ENCODE measurements around the gene LINC00237.
A peak's percentile ranks its signal among the peaks of the same experiment; 100 is the strongest.

Gene LINC00237

DNA sequence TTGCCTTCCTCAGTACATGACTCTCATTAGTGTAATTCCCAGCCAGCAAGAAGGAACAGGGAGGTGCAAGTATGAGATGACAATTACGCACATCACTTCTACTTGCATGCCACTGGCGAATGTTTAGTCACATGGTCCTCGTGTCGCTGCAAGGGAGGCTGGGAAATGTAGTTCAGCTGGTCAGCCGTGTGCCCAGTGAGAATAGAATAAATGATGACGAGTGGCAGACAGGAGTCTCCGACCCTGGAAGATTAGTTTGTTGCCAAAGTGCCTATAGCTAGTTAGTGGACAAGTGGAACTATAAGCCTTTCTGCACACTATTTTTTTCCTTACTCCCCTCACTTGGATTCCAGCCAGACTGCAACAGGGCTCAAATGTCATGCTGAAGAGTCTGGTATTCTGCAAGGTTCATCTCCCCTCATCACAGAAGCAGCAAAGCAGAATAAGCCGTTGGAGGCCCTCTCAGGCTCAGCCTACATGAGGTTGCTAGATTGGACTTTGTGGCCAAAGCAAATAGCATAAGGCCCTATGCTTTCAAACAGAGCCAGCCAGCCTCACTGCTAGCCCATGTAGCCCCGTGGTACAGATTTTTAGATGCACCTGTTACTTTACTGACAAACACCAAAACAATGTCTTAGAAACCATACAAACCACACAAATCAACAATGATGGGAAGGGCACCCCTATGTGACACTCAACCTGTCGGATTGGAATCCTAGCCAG, 9.7 kb downstream of the LINC00237 start:
- no peak for DNase-seq

DNA sequence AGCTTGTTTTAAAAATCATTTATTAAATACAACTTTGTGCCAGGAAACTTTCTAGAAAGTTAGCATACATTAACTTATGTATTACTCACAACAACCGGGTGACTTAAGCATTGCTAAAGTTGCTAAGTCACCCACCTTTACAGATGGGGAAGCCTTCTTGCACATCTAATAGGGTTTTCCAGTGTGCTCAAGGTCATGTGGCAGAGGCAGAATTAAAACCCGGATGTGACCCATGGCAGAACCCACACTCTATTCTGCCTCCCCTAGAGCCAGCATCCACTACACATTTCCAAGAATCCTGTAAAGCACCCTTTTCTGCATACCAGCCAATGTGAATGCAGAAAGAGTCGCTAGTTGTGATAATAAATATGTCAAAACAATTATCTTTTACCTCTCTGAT, 13.4 kb downstream of the LINC00237 start:
- DNase-seq = no peak

DNA sequence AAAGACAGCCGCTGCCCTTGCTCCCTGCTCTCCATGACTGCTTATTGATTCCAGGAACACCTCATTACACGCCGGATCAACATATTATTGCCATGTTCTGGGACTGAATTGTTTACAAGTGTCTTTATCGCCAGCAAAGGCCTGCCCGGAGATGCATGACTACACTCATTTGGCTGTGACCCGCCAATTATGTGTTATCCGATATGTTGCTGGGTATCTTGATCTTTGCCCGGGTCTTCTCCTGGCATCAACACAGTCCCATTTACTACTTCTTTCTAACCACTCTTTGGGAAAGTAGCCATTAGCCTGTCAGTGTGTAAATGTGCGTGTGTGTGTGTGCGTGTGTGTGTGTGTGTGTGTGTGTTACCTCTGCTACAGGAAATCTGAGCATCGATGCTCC, 15.4 kb downstream of the LINC00237 start:
- DNase-seq = no peak

DNA sequence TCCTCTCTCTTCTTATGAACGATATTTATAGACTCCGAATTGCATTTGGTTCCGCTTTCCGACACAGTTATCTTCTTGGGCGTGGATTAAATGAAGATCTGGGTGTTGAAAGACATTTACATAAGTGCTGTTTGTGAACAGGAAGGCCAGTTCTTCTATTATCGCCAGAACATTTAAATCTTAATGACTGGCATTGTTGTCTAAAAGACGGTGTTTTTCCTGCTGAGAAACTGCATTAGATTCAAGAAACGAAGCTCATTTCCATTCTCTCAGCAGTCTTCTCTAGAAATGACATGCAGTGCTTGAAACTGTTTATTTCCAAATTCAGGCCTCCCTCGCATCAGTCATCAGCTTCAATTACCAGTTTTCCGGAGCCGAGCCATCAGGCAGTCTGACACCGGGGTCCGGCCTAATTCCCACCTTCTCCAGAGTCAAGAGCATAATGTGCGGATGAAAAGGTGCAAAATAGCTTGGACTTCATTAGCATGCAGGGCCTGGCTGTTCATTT, 16.0 kb downstream of the LINC00237 start:
- no peak for DNase-seq

DNA sequence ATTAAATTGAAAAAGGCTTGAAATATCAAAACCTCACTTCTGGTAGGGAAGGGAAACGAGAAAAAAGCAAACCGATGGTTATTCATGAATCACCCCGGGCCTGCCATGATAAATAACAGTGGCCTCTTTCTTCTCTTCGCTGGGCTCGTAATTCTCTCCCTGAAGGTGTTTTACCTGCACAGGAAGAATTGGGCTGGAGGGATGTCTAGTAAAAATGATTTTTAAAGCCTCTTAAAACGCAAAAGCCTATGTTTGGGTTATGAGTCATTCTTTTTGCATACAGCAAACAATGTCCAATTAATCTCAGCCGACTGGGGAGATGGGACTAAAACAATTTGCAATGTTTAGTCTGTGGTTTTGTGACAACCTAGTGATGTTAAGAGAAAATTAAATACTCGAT, 16.8 kb downstream of the LINC00237 start:
- no peak for DNase-seq

DNA sequence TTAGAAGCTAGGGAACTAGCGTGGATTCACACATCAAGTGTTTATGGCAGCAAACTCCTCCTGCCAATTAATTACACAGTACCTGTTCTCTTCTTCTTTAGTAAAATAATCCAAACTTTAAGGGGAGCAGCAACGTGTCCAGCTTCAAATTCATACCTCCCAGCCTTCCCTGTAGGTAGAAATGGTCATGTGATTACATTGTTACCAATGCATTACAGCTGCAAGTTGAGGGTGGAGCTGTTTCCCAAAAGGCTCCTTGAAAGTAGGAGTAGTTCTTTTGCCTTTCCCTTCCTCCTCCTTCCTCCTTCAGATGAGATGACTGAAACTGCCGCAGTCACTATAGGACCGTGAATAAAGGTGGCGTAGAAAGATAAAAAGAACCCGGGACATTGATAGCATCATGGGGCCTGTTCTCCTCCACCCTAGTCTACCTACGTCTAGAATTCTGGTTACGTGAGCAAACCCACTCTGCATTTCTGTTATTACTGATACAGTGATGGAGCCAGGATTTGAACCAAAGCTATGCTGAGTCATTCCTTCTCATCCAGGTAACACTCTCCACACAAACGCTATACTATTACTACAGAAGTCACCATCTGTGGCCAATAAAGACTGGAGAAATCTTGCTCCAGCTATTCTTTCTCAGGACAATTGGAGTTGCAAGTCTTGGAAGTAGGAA, 18.2 kb downstream of the LINC00237 start:
- no peak for DNase-seq

DNA sequence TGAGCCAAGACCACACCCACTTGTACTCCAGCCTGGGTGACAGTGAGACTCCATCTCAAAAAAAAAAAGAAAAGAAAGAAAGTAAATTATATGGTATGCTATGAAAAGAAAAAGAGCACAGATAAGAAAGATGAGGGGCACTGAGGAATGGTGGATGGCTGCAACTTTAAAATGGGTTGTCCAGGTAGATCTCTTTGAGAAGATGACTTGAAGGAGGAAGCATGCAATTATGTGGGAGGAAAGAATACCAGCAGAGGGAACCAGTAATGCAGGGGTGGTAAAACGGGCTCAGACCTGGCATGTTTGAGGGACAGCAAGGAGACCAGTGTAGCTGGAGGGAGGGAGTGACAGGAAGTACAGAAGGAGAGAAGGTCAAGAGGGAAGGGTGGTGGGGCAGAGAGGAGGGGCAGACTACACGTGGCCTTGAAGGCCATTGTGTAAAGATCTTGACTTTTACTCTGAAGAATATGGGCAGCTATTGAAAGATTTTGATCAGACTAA, 22.3 kb downstream of the LINC00237 start:
- no peak for DNase-seq

DNA sequence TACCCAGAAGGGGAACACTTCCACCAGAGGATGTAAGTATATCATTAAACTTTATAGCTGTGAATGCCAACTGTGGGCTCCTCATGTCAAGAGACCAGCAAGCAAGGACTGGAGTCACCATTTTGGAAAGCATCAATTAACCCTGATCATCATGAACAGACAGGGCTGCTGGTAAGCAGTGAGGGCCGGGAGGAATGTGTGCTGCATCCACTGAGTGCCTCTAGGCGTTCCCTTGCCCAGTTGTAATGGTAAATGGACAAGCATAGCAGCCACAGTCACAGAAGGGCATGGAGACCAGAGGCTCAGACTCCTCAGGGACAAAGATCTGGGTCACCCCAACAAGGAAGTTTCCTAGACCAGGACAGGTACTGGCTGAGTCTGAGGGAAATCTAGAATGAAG, 23.6 kb downstream of the LINC00237 start:
- no peak for DNase-seq

DNA sequence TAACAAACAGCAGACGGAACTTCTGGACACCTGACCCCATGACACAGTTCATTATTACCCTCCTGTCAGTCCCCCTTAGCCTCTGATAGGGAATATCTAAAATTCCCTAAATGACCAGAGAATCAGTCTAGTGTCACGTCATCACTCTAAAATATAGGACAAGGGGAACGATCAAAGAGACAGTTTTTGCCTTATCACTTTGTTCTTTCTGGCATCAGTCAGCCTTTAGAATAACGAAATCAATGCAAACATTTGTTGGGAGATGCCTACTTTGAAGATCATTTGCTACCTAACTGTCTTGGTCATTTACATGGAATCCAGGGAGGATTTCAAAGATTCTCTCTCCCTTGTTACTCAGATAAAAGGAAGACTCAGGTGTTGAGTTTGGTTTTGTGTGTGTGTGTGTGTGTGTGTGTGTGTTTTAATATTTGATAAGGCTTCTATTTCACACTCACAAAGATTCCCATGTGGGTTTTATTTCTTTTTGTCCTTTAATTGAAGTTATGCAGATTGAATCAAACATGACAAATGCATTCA, 28.3 kb downstream of the LINC00237 start:
- no peak for DNase-seq

DNA sequence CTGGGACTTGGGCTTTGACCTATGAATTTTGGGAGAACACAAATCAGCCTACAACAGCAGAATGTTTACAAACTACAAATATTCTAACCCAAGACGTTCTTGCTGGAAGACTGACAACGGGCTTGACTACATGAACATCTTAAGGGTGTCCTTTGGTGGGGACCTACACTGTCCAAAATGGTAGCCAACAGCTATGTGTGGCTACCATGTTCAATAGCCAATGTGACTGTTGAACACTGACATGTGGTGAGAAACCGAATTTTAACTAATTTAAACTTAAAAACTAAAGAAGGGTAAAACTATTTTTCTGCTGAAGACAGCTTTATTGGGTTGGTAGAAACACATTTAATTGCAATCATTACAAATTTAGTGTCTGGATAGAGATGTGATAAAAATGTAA, 30.1 kb downstream of the LINC00237 start:
- no peak for DNase-seq

DNA sequence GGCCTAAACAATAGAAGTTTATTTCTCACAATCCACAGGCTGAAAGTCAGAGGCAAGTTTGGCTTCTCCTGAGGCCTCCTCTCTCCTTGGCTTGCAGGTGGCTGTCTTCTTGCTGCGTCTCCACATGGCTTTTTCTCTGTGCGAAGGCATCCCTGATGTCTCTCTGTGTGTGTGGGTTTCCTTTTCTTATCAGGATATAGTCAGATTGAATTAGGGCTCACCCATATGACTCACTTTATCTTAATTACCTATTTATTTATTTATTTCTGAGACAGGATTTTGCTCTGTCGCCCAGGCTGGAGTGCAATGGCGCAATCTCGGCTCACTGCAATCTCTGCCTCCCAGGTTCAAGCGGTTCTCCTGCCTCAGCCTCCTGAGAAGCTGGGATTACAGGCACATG, 30.7 kb downstream of the LINC00237 start:
- DNase-seq = no peak

DNA sequence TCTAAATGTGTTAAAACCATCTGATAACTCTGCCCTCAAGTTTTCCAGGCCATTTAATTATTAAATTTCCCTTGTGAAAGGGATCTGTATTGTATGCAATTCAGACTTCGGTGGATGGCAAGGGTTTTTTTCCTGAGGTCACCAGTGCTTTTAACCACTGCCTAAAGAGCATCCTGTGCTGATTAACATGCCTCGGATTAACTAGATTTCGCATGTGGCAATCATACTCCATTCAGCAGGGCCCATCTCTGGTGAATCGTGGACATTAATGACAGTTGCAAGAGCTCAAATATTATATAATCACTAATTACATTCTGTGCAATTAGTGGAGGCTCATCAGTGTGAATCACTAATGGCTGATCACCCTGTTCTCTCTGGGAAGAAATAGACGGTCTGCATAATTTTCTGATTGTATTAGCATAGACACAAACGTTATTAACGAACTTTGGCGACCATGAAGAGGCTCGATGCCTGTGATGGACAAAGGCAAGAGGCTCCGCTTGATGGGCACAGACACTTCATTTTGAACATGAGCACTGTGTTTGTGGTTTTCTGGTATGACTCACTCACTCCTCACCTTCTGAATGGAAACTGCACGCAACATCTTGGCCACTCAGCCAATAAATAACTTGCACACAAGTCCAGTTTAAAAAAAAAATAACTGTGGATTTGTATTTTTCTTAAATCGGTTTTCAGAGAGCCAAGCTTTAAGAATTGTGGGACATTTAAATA, 31.4 kb downstream of the LINC00237 start:
- DNase-seq = no peak

DNA sequence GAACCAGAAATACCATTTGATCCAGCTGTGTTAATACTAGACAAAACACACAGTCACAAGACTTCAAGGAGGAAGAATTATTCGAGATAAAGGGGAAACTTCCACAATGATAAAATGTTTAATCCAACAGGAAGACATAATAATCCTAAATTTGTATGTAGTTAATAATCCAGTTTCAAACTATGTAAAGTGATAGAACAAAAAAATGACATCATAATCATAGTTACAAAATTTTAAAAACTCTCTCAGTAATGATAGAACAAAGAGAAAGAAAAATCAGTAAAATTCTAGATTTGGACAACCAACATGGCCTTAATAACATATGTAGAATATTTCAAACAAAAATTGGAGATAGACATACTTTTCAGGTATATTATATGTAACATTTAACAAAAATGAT, 38.9 kb downstream of the LINC00237 start:
- no peak for DNase-seq

DNA sequence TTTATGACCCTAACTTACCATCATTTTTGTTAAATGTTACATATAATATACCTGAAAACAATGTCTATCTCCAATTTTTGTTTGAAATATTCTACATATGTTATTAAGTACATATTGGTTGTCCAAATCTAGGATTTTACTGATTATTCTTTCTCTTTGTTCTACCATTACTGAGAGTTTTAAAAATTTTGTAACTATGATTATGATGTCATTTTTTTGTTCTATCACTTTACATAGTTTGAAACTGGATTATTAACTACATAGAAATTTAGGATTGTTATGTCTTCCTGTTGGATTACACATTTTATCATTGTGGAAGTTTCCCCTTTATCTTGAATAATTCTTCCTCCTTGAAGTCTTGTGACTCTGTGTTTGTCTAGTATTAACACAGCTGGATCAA, 41.2 kb downstream of the LINC00237 start:
- DNase-seq = no peak

DNA sequence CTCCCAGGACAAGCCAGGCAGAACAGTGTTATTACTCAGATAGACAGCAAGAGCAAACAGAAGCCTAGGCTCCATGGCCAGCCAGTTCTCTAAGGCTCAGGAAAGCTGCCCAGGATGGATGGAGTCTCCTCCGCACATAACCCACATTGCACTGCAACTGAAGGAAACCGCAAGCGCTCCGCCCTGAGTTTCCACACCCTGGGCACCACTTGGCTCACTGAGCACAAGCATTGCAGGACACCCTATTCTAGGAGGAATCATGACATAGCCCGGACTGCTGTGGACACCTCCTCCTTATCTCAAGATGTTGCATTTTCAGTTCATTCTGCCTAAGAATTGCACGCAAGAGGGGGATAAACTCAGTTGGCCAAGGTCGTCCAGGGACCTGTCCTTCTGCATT, 42.9 kb downstream of the LINC00237 start:
- DNase-seq = no peak

DNA sequence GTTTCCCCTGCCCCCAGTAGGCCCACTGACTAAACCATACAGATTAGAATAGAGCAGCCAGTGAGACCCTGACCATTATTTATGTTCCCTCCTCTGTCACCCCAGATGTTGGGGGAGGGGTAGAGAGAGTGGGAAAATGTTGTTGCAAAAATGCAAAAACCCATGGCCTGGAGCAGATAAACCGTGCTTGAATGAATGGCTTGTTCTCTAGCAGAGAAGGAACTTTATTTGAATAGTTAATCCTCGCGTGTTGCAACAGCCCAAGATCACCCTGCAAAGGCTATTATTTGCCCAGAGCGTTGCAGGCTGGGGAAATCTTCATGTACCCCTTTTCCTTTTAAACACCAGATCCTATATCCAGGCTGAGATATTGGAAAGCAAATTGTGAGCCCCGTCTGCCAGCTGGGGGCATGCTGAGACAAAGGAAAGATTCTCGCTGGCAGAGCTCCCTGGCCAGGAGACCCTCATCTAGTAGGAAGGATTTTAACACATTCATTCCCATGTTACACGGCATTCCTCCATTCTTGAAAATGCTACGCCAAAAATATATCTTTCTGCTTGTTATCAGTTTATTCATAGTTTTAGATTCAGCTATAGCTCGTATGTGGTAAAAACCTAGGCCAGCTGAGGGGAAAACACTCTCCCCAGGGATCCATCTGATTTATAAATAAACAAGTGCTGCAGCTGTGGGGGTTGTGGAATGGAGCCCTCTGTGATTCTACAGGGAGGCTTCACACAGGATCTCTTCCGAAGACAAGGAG, 53.0 kb downstream of the LINC00237 start:
- DNase-seq = no peak

DNA sequence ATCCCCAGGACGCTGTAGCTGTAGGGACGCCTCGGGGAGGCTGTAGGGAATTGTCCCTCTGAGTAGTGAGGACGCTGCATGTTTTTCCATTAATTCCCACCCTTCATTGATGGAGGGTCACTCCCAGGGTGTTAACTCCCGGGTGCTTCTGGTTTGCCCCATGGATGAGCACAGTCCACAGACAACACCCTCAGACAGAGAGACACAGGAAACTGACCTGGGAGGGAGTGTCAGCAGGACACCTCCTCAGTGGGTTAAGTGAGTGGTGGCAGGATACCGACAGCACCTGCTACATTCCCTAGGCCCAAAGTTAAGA, 53.5 kb downstream of the LINC00237 start:
- no peak for DNase-seq

DNA sequence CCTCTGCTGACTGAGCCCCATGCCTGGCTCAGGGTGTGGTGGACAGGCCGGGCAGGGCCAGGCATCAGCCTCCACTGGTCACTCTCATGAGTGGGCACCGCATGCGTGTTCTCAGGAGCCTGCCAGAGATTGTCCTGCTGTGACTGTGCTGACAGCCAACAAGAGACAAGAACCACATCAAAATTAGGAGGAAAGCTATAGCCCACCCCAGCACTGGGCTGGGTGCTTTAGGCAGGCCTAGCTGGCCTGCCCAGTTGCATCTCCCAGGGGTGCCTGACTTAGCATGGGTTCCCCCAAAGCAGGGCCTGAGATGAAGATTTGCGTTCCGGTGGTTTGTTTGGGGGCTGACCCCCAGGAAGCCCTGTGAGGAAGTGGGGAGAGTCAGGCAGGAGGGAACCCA, 53.9 kb downstream of the LINC00237 start:
- no peak for DNase-seq

DNA sequence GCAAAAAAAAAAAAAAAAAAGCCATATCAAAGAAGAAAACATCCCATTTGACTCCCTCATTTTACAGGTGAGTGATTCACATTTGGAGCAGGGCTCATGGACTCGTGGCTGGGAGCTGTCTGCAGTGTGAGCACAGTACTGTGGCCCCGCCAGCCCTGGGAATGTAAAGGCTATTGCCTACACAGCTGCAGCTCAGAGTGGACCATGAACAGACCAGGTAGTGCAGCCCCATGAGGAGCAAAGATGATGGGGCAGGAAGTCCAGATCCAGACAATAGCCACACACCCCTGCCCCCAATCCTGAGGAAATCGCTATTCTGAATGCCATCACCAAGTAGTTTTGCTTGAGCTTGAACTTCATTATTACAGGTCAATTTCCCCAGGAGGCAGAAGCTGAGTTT, 55.4 kb downstream of the LINC00237 start:
- no peak for DNase-seq

DNA sequence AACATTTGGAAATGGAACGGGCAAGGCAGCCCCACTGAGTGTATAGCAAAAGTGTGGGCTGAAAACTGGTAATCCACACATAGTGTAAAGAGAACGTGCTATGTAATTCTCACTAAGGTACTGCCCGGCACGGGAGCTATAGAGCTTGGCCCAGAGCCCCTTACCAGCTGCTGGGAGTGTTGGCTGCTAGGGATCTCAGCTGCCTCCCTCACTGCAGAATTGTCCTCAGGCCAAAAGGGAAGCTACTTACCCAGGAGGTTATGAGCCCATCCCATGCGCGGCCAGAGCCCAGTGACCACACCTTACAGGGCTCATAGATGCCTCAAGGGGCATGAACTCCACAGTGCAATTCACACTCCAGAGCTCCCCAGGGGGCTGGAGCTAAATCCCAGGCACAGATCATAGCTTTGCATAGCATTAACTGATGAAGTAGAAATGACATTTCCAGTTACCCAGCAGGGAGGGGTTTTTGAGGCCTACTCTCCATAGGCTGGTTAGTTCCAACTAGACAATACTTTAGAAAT, 56.8 kb downstream of the LINC00237 start:
- no peak for DNase-seq

DNA sequence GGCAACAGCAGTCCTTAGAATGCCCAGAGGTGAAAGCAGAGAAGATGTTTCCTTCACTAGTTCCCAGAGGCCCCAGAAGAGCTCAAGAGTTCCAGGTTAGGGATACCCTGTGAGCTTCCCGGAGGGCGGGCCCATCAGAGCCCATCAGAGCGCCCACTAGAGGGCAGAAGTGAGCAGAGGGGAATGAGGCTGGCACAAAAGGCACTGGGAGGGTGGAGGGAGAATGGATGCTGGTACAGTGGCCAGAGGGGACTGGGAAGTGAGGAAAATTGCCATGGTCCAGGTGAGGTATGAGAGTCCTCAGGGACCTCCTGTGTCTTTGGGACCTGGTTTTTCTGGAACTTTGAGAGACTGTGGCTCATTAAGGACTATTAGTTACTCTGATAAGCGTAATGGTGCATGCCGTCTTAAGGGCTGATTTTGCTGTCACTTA, 57.3 kb downstream of the LINC00237 start:
- DNase-seq = peak; percentile 2

DNA sequence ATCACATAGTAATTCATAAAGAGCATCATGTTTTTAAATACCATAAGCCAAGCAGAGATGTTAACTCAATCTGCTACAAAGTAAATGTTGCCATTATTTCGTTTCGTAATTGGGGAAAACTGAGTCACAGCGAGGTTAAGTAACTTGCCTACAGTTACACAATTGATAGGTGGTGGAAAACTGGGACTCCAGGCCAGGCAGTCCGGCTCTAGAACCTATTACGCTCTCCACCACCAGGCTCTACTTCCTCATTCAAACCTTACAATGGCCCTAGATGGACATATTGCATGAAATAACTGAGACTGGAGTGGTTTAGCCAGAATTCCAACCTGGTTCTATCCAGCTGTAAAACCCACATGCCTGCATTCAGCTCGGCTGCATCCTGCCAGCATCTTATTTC, 58.2 kb downstream of the LINC00237 start:
- no peak for DNase-seq
